ENCODE measurements around the gene TLE7.

Gene TLE7

GRCh38 chr16:71410146-71410545 is 31.7 kb downstream of the TLE7 start:
- DNase-seq = no peak

- DNase-seq = no peak
Measured at GRCh38 chr16:71409011-71409775, 32.7 kb downstream of the TLE7 start.

GRCh38 chr16:71408536-71408935 is 33.3 kb downstream of the TLE7 start:
- no peak for DNase-seq

GRCh38 chr16:71407731-71408130 is 34.1 kb downstream of the TLE7 start:
- no peak for DNase-seq

GRCh38 chr16:71406724-71407123 is 35.1 kb downstream of the TLE7 start:
- no peak for DNase-seq

- no peak for DNase-seq
Measured at GRCh38 chr16:71406316-71406715, 35.5 kb downstream of the TLE7 start.

- DNase-seq = no peak
Measured at GRCh38 chr16:71404364-71404763, 37.5 kb downstream of the TLE7 start.

GRCh38 chr16:71402674-71403073 is 39.2 kb downstream of the TLE7 start:
- DNase-seq = no peak

GRCh38 chr16:71402007-71402406 is 39.8 kb downstream of the TLE7 start:
- no peak for DNase-seq

GRCh38 chr16:71399801-71400563 is 41.9 kb downstream of the TLE7 start:
- DNase-seq = no peak

GRCh38 chr16:71396594-71396993 is 45.3 kb downstream of the TLE7 start:
- DNase-seq = no peak

GRCh38 chr16:71389330-71389729 is 52.5 kb downstream of the TLE7 start:
- DNase-seq = no peak

GRCh38 chr16:71387045-71387871 is 54.6 kb downstream of the TLE7 start:
- DNase-seq = no peak

GRCh38 chr16:71384073-71384724 is 57.7 kb downstream of the TLE7 start:
- no peak for DNase-seq

GRCh38 chr16:71383054-71383773 is 58.6 kb downstream of the TLE7 start:
- no peak for DNase-seq

- no peak for DNase-seq
Measured at GRCh38 chr16:71380831-71381230, 61.0 kb downstream of the TLE7 start.

Measured in NCI-H2081 treated with DMSO at 0.1 percent for 48 hours (cell line).